T47D (cell line): ENCODE data around the gene LMAN1.

Experiments
- DNase-seq, 2 experiments: peaks; one replicate each; pipeline versions ENCODE4 v3.0.0 to v3.0.0-alpha.2; 2011 to 2012; ENCODE audit warnings: low read depth in 1 of 2, low spot score in 1 of 2
- JUND ChIP-seq: IDR thresholded peaks from 2 replicates; pipeline ENCODE4 v1.6.1; 2012; ENCODE audit warnings: low read depth
- in situ Hi-C: cut with HindIII; loops from 2 replicates; pipeline ENCODE4 v1.10.0; 2016; ENCODE audit warnings: low sequenced_read_pairs, low pct_unique_long_range_greater_than_20kb

LMAN1 gene

DNA sequence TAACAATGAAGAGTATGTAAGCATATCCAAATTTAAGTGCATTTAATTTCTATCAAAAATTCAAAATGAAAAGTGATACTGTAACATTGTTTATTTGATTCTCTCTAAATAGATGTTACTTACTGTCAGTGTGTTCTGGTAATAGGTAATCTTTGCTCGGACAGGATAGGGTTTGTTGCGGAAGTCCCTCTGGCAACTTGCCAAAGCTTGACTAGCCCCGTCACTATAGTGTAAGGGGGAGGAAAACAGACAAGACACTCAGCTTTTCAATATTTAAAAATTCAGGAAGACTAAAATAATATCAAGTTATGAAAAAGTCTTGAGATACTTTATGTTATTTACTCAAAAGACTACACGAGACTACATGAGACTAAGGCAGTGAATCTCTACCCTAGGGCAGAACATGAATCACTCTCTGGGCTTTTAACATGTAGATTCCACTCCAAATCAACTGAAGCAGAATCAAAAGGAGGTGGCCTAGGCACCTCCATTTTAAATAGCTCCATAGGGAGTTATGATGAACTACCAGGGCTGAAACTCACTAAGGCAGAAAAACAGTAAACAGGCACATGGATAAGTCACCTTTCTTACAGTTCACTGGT, 5.9 kb downstream of the LMAN1 start:
- TF ChIP-seq JUND, result no peak
- DNase-seq, result no peak
- in situ Hi-C loops, result no loop called here

DNA sequence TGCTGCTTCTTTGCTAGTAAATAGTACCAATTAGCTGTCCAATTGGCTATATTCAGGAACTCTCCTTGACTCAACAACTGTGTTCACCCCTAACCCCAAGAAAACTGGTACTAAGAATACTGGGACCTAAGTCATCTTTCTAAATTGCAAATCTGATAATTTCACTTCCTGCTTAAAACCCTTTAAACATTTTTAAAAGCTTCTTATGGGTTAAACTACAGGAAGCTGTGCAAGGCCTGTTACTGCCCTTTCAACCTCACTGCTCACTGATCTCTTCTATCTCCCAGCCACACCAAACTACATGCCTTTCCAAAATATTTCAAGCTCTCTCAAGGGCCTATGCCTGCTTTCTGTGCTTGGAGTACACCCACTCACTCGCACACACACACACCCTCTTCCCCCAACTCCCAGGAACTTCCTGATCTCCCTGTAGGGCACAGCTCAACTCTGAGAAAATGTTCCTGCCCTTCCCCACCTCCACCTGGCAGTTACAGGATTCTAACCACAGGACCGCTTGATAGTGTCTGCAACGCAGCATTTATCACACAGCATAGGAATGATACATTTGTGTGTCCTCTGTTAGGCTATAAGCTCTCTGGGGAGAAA, 6.7 kb downstream of the LMAN1 start:
- in situ Hi-C loops, result no loop called here
- no peak for TF ChIP-seq JUND
- DNase-seq, result no peak

DNA sequence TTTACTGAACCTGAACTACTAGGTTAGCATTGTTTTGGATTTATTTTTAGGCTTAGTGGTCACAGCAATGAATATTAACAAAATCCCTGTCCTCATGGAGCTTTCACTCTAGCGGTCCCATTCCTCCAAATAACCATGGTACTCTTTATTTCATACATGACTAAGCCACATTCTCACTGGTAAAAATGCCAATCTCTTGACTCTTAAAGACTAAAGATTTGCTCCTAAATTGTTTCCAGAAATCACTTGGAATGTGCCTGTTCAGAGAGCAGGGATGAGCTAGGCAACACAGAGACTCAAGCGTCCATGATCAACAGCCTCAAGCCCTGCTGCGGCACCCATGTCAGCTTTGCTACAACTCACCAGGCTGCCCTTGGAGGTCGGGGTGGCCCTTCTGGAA, 13.5 kb downstream of the LMAN1 start:
- DNase-seq, result no peak
- in situ Hi-C loops, result no loop called here
- no peak for TF ChIP-seq JUND

DNA sequence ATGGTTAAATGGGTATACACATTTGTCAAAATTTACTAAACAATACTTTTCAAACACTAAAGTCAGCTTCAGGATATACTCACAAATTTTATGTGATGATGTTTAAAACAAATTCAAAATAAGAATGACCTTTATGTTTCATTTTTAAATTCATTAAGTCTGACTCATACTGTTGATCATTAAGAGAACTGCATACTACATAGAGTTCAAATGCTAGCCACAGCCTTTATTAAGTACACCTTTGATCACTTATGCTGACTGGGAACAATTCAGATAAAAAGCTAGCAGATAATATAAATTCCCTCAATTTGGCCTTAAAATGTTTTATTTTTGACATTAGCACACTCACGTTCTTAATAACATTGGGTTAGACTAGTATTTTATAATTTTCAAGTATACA, 14.1 kb downstream of the LMAN1 start:
- in situ Hi-C loops, result no loop called here
- no peak for TF ChIP-seq JUND
- no peak for DNase-seq

DNA sequence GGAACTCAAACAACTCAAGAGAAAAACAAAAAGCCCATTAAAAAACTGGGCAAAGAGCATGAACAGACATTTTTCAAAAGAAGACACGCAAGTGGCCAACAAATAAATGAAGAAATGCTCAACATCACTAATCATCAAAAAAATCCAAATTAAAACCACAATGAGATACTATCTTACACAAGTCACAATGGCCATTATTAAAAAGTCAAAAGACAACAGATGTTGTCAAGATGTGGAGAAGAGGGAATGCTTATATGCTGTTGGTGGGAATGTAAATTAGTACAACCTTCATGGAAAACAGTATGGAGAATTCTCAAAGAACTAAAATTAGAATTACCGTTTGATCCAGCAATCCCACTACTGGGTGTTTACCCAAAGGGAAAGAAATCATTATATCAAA, 15.1 kb downstream of the LMAN1 start:
- no peak for TF ChIP-seq JUND
- in situ Hi-C loops, result no loop called here
- DNase-seq, result no peak

DNA sequence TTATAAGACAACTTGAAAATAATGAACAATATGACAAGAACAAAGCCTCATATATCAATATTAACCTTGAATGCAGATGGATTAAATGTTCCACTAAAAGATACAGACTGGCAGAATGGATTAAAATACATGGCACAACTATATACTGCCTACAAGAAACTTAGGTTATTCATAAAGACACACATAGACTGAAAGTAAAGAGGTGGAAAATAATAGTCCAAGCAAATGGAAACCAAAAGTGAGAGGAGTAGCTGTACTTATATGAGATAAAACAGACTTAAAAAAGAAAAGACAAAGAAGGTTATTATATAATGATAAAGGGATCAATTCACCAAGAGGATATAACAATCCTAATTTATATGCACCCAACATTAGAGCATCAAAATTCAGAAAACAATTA, 18.2 kb downstream of the LMAN1 start:
- no peak for DNase-seq
- no peak for TF ChIP-seq JUND
- in situ Hi-C loops, result no loop called here

DNA sequence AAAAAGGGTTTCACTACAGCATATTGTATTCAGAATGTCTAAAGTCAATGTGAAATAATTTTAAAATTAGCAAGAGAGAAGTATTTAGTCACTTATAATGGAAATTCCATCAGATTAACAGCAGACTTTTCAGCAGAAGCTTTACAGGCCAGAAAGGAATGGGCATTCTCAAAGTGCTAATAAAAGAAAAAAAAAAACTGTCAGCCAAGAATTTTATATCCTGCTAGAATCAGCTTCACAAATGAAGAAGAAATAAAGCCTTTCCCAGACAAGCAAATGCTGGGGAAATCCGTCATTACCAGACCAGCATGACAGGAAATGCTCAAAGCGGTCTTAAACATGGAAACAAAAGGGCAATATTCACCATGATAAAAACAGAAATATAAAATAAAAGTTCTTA, 18.8 kb downstream of the LMAN1 start:
- TF ChIP-seq JUND, result no peak
- in situ Hi-C loops, result no loop called here
- no peak for DNase-seq

DNA sequence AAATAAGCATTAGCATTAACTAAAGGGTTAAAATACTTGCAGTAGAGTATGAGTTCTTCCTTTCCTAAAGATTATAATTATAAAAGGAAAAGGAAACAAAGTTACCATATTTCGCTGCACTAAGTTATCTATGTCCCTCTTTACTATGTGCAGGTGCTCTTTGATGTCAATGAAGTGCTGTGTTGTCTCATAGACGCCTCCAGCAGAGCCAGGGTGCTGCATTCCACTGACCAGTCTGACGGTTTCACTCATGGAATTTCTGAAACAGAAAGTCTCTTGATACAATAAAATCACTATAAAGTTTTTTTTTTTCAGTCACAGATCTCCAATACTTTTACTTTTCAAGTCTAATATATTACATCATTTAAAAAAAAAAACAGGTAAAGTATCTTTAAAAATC, 26.1 kb downstream of the LMAN1 start:
- in situ Hi-C loops, result no loop called here
- no peak for TF ChIP-seq JUND
- no peak for DNase-seq

DNA sequence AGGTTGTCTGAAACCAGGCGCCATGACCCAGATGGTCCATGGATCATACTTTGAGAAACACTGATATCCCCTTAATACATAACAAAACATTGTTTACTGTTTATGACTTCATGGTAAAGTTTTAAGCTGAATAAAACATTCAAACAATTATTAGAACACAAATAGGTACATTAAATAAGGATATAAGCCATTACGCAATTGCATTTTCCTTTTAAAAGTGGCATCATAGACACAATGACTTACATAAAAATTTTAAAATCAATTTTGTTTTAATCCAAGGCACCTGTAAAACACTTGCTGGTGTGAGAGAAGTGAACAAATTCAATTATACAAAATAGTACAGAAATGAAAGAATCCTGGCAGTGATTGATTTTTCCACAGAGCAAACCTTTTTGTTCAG, 30.4 kb downstream of the LMAN1 start:
- in situ Hi-C loops, result no loop called here
- DNase-seq, result no peak
- no peak for TF ChIP-seq JUND

DNA sequence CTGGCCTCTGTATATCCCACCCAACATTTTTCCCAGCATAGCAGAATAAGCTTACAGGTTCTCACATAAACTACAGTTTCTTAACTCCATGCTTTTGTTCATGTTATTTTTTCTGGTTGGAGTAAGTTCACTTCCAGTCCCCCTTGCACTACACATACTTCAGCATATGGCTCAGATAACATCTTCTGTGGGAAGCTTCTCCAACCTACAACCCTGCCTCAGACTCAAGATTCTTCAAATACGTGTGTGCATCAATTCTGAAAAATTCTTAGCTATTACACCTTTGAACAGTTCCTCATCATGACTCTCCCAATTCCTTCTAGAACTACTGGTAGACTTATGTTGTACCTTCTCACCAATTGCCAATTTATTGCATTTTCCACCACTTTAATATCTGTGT, 33.1 kb downstream of the LMAN1 start:
- no peak for DNase-seq
- in situ Hi-C loops, result no loop called here
- TF ChIP-seq JUND, result no peak

DNA sequence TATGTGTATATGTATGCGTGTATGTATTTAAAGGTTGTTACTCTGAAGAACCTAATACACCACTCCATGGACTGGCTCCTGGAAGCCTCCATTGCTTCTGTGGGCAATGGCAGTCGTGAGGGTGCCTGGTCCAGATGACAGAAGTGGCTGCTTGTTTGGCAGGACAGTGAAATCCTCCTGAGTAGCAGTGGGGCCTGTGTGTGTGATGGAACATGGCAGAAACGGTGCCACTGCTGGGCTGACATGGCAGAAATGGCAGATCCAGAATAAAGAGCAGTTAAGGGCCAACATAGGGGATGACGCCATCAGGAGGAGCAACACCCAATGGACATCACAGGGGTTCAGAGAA, 34.5 kb downstream of the LMAN1 start:
- no peak for TF ChIP-seq JUND
- DNase-seq, result no peak
- in situ Hi-C loops, result no loop called here

DNA sequence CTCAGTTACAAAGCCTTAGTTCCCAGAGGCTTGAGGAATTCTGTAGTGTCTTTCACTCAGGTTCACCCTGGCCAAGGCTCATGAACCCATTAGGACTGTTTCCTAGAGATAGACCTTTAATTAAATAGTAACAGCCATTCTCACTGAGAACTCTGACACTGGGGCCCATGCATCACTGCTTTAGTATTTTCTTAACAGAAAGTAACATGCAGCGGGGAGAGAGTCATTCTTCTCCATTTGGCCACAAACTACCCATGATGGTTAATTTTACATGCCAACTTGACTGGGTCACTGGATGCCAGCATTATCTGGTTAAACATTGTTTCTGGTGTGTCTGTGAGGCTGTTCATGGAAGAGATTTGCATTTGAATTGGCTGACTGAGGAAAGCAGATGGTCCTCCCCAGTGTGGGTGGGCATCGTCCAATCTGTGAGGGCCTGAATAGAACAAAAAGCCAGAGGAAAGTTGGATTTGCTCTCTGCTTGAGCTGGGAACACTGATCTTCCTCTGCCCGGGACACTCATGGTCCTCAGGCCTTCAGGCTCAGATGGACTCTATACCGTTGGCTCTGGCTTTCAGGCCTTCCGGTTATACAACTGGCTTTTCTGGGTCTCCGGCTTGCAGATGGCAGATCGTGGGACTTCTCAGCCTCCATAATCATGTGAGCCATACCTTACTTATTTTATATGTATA, 35.0 kb downstream of the LMAN1 start:
- DNase-seq, result no peak
- TF ChIP-seq JUND, result no peak
- in situ Hi-C loops, result no loop called here

DNA sequence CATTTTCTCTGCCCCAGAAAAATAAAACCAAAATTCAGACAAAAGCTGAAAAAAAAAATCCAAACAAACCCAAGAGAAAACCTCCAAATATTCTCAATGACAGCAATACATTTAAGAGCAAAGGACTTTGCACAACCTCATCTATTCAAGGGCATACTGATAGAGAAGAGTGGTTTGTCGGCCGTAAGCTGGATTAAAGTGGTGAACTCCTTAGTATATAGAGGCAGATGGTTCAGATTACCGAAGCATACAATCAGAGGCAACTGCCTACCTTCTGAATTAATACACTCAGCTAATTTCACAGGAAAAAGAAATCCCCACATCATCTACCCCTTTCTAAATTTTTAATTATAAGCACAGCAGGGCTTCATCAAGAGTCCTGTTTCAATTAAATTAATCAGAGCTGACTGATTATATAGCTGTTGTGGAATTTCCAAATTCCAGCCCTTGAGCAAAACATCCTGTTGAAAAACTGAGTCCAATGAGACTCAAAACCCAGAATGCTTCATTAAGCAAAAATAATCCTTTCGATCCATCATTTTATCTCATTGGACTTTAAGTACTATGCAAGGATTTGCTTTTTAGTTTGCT, 40.5 kb downstream of the LMAN1 start, which contains the start of gene CPLX4:
CPLX4 (minus strand) TSS at position 190 of the 591 bp plus-strand sequence; CDS start at position 3, 187 bp downstream.
- TF ChIP-seq JUND, result no peak
- DNase-seq, result no peak
- in situ Hi-C loops, result no loop called here
